ENCODE results near the gene CCDC47. TPM values are rescaled to one million over a fixed set of nuclear protein-coding genes. Genes with fewer than 3 reads are reported as not detected.

CCDC47 gene
- total RNA-seq, 1 experiment from 2014 or later, result 147 TPM

- no peak overlapping the region for H3K9ac ChIP-seq (ENCODE audit: low read length)
- peaks cover 52% of the 10 kb centered on the region for H3K79me2 ChIP-seq (ENCODE audit: low read length)
- no peak overlapping the region for H3K27ac ChIP-seq (ENCODE audit: low read length)
- intact Hi-C loops (cut with micrococcal nuclease), result no loop called here
- H3K4me2 ChIP-seq (ENCODE audit: low read length), result no peak overlapping the region
- no peak overlapping the region for H2AFZ ChIP-seq (ENCODE audit: low read length)
- BruUV-seq (replicated peaks), result no TSS peak
- H3K9me2 ChIP-seq (replicated peaks; ENCODE audit: low read length), result no peaks in the 10 kb centered on the region
- no peaks in the 10 kb centered on the region for H3F3A ChIP-seq (ENCODE audit: low read length, unreplicated experiment)
- TF ChIP-seq EZH2phosphoT487 (IDR thresholded peaks at IDR 0.05; ENCODE audit: borderline replicate concordance, low read length) (no peak), EZH2 (IDR thresholded peaks at IDR 0.05; ENCODE audit: low read length, unreplicated experiment) (no peak)
- TF ChIP-seq, protein P1, sequence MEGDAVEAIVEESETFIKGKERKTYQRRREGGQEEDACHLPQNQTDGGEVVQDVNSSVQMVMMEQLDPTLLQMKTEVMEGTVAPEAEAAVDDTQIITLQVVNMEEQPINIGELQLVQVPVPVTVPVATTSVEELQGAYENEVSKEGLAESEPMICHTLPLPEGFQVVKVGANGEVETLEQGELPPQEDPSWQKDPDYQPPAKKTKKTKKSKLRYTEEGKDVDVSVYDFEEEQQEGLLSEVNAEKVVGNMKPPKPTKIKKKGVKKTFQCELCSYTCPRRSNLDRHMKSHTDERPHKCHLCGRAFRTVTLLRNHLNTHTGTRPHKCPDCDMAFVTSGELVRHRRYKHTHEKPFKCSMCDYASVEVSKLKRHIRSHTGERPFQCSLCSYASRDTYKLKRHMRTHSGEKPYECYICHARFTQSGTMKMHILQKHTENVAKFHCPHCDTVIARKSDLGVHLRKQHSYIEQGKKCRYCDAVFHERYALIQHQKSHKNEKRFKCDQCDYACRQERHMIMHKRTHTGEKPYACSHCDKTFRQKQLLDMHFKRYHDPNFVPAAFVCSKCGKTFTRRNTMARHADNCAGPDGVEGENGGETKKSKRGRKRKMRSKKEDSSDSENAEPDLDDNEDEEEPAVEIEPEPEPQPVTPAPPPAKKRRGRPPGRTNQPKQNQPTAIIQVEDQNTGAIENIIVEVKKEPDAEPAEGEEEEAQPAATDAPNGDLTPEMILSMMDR (conservative IDR thresholded peaks at IDR 0.05; ENCODE audit: low read depth, low read length), result no peak
- H3K36me3 ChIP-seq (ENCODE audit: low read depth, low read length), result peaks cover 71% of the 10 kb centered on the region
- ATAC-seq, result no peak
- no peaks in the 10 kb centered on the region for H3K4me1 ChIP-seq (ENCODE audit: insufficient read depth, low read length)
- no peaks in the 10 kb centered on the region for H3K27me3 ChIP-seq (ENCODE audit: low read length)
- ChIA-PET CTCF (no interaction called here), POLR2A (ENCODE audit: unreplicated experiment) (no interaction called here)
- no peaks in the 10 kb centered on the region for H3K9me3 ChIP-seq (ENCODE audit: low read length)
- peaks cover 22% of the 10 kb centered on the region for H4K20me1 ChIP-seq (ENCODE audit: low read length)
- no peak overlapping the region for H3K4me3 ChIP-seq (ENCODE audit: low read length)
- DNase-seq, result no peak
These were observed 8.7 kb downstream of the CCDC47 start for GRCh38 chr17:63764716-63765115.

GRCh38 chr17:63762161-63763078 lies 11.0 kb downstream of the CCDC47 start:
- H3K79me2 ChIP-seq (ENCODE audit: low read length), result peaks cover 29% of the 10 kb centered on the region
- H3K4me3 ChIP-seq (ENCODE audit: low read length), result no peak overlapping the region
- no TSS peak for BruUV-seq (replicated peaks)
- no peak overlapping the region for H3K9ac ChIP-seq (ENCODE audit: low read length)
- DNase-seq (no peak), ATAC-seq (no peak)
- no peaks in the 10 kb centered on the region for H3K4me1 ChIP-seq (ENCODE audit: insufficient read depth, low read length)
- H3K9me3 ChIP-seq (ENCODE audit: low read length), result no peaks in the 10 kb centered on the region
- no peaks in the 10 kb centered on the region for H3F3A ChIP-seq (ENCODE audit: low read length, unreplicated experiment)
- H3K27me3 ChIP-seq (ENCODE audit: low read length), result no peaks in the 10 kb centered on the region
- H3K36me3 ChIP-seq (ENCODE audit: low read depth, low read length), result peaks cover 71% of the 10 kb centered on the region
- H3K27ac ChIP-seq (ENCODE audit: low read length), result no peak overlapping the region
- TF ChIP-seq EZH2 (IDR thresholded peaks at IDR 0.05; ENCODE audit: low read length, unreplicated experiment), result no peak
- TF ChIP-seq, protein P1 (conservative IDR thresholded peaks at IDR 0.05; ENCODE audit: low read depth, low read length), result no peak
- TF ChIP-seq EZH2phosphoT487 (IDR thresholded peaks at IDR 0.05; ENCODE audit: borderline replicate concordance, low read length), result no peak
- ChIA-PET POLR2A (ENCODE audit: unreplicated experiment) (no interaction called here), CTCF (no interaction called here)
- no peak overlapping the region for H3K4me2 ChIP-seq (ENCODE audit: low read length)
- H3K9me2 ChIP-seq (replicated peaks; ENCODE audit: low read length), result no peaks in the 10 kb centered on the region
- intact Hi-C loops (cut with micrococcal nuclease), result no loop called here
- peaks cover 15% of the 10 kb centered on the region for H4K20me1 ChIP-seq (ENCODE audit: low read length)
- H2AFZ ChIP-seq (ENCODE audit: low read length), result no peak overlapping the region
